GM21576 (cell line): Measurements from ENCODE around the gene PODN.

Experiments
- ATAC-seq: cut with Tn5 transposase; IDR thresholded peaks from one replicate; pipeline ENCODE4 v1.9.1; 2021; ENCODE audit warnings: mild to moderate bottlenecking, moderate library complexity; ENCODE audit not compliant: unreplicated experiment

PODN gene

GRCh38 chr1:53130598-53130877 is 68.5 kb downstream of the PODN start:
- ATAC-seq = no peak

GRCh38 chr1:53130878-53131589 is 69.0 kb downstream of the PODN start:
- no peak for ATAC-seq

DNA sequence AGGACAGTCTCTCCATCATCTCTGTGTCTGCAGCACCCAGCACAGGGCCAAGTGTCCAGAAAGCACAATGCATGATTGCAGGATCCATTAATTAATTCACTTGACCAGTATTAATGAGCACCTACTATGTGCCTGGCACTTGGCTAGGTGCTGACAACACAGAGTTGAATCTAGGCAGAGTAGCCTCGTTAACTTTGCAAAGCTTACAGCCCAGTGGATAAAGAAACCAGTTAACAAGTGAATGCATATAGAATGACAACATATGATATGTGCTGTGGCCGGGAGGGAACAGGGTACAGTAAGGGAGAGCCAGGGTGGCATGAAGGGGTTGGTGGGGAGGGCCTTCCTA is 69.6 kb downstream of the PODN start:
- no peak for ATAC-seq

DNA sequence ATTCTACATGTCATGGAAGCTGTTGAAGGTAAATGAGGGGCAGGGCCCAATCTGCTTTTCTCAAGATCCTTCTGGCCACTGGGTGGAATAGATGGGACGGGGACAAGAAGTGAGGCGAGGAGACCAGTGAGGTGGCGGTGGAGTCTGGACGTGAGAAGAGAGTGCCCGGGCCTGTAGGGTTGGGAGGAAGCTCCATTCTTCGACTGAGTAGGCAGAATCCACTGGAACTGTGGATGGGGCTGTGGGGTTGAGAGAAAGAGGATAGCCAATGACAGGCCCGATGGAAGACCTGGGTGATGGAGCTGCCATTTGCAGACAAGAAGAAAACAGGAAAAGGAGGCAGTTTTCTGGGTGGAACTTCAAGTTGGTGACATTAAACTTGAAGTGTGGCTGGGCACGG is 70.2 kb downstream of the PODN start:
- ATAC-seq = no peak

GRCh38 chr1:53133261-53134041 is 71.4 kb downstream of the PODN start:
- no peak for ATAC-seq

GRCh38 chr1:53134042-53134485 is 72.1 kb downstream of the PODN start:
- no peak for ATAC-seq
